Measurements from ENCODE around the gene SIRT2.
"Not testable (repeated sequence)": the region's sequence is repeated elsewhere in the genome, so short reads cannot be mapped to it uniquely, and the experiment has no call there.

The SIRT2 gene

DNA sequence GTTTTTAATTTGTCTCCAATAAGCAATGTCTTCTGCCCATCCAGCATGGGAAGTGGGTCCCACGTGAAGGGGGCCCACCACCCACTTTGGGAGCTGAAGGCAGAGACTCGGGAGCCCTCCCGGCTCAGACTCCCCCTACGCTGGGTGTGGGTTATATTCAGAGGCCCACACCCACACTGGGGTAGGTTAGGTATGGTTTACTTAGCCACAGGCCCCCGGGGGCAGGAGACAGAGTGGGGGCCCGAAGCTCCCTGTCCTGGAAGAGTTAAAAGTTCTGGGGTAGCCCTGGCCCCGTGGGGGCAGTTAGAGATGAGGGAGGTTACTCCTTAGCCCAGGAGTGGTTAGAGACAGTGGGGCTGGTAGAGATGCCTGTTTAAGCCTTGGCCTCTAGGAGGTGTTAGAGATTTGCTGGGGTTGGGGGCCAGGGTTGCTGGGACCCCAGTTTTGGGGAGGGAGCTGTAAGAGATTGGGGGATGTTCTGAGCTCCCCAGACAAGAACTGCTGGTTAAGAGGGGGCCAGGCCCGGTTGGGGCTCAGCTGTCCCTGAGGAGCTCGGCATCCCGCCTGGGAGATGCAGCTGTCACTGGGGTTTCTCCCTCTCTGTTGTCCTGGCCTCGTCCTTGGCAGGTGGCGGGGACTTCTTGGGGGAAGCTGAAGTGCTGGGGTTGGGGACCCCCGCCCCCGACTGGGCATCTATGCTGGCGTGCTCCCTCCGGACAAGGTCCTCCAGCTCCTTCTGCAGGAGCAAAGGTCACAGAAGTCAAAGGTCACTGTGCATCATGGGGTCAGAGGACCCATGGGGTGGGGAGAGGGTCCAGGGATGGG, 20.6 kb downstream of the SIRT2 start:
- no peaks in the 10 kb centered on the region for H3K36me3 ChIP-seq (ENCODE audit: control insufficient read depth, insufficient read depth, low read length)
- H3K27ac ChIP-seq (ENCODE audit: low read depth, low read length, severe bottlenecking), result no peak overlapping the region
- H3K4me3 ChIP-seq (ENCODE audit: extremely low read depth, insufficient read depth, low read length, poor library complexity, severe bottlenecking), result no peak overlapping the region
- H3K9me3 ChIP-seq (ENCODE audit: control insufficient read depth, low read length), result no peaks in the 10 kb centered on the region
- H3K4me1 ChIP-seq (ENCODE audit: control insufficient read depth, insufficient read depth, low read length, poor library complexity, severe bottlenecking), result peaks cover 12% of the 10 kb centered on the region
- 96% methylated on average over 12 of the region's 16 CpGs for WGBS, 2 experiments (ENCODE audit: insufficient coverage in 2 of 2)

DNA sequence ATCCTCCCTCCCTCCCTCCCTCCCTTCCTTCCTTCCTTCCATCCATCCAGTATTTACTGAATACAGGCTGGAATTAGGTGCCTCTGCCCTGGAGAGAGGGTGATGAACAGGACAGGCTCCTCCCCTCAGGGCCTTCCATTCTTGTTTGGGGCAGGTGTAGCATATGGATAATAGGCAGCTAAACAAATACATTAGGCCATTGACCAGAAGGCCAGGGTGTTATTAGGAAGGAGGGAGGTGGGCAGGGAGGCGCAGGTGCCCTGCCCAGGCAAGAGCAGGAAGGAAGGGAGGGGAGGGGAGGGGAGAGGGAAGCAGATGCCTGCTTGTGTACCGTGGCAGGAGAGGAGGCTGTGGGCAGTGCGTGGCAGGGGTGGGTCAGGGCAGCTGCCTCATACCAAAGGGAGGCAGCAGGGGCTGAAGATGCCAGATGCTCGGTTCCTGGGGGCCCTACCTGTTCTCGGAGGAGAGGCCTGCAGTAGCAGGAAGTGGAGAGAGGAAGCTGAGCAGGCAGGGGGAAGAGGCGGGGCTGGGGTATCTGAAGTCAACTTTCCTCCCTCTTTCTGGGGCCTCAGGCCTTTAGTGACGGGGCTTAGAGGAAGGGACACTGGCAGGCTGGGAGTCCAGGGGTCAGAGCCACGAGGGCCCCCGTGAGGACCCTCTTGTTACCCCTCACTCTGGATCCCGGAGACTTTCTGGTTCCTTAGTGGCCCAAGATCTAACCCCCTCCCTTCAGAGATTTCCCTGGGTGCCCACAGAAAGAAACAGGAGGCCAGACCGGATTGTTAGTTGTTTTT, 21.4 kb downstream of the SIRT2 start, which contains the start of gene RINL:
TSS of gene RINL (minus strand) at position 495 of the 794 bp plus-strand sequence. CDS start 1,533 bp downstream, outside the sequence.
- WGBS, 2 experiments (ENCODE audit: insufficient coverage in 2 of 2), result 80 to 81% methylated on average over 7 to 10 of the region's 11 CpGs
- Histone ChIP-seq H3K9me3 (ENCODE audit: control insufficient read depth, low read length) (no peaks in the 10 kb centered on the region), H3K4me1 (ENCODE audit: control insufficient read depth, insufficient read depth, low read length, poor library complexity, severe bottlenecking) (peaks cover 12% of the 10 kb centered on the region), H3K36me3 (ENCODE audit: control insufficient read depth, insufficient read depth, low read length) (no peaks in the 10 kb centered on the region), H3K27ac (ENCODE audit: low read depth, low read length, severe bottlenecking) (no peak within 1 kb of the TSS), H3K4me3 (ENCODE audit: extremely low read depth, insufficient read depth, low read length, poor library complexity, severe bottlenecking) (no peak within 1 kb of the TSS)

DNA sequence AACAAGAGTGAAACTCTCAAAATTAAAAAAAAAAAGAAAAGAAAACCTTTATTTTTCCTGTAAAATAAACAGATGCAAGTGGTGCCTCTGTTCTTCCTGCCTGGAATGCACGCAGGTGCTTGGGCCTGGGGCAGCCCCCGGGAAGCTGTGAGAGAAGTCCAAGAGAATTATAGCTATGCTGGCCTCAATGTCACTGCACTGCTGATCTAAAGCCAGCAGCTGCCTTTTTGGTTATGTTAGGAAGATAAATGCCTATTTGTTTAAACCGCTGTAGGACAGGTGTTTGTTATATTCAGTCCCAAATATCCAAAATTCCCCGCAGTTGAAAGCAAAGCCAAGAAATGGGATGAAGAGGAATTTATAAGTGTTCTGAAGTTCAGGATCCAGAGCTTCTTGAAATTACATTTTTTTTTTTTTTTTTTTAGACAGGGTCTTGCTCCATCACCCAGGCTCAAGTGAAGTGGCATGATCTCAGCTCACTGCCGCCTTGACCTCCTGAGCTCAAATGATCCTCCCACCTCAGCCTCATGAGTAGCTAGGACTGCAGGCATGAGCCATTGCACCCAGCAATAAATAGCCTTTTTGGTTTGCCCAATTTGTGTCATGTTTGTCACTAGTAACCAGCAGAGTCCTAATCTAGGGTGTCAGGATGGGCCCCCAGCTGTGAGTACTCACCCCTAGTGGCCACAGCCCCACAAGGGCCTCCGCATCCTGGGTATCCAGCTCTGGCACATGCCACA, 23.6 kb downstream of the SIRT2 start:
- Histone ChIP-seq H3K9me3 (ENCODE audit: control insufficient read depth, low read length) (no peaks in the 10 kb centered on the region), H3K4me1 (ENCODE audit: control insufficient read depth, insufficient read depth, low read length, poor library complexity, severe bottlenecking) (peaks cover 7% of the 10 kb centered on the region), H3K36me3 (ENCODE audit: control insufficient read depth, insufficient read depth, low read length) (no peaks in the 10 kb centered on the region), H3K4me3 (ENCODE audit: extremely low read depth, insufficient read depth, low read length, poor library complexity, severe bottlenecking) (no peak overlapping the region), H3K27ac (ENCODE audit: low read depth, low read length, severe bottlenecking) (no peak overlapping the region)
- WGBS, 2 experiments (ENCODE audit: insufficient coverage in 2 of 2), result 84 to 89% methylated on average over 3 to 6 of the region's 6 CpGs

DNA sequence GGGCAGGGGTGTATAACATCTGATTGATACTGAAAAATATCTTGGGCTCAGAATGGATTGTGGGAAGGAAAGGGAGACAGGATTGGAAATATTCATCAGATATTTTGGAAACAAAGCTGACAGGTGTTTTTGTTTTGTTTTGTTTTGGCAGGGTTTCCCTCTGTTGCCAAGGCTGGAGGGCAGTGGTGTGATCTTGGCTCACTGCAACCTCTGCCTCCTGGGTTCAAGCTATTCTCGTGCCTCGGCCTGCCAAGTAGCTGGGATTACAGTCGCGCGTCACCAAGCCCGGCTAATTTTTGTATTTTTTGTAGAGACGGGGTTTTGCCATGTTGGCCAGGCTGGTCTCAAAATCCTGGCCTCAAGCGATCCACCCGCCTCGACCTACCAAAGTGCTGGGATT, 26.0 kb downstream of the SIRT2 start:
- H3K9me3 ChIP-seq (ENCODE audit: control insufficient read depth, low read length); H3K4me3 ChIP-seq (ENCODE audit: extremely low read depth, insufficient read depth, low read length, poor library complexity, severe bottlenecking); H3K27ac ChIP-seq (ENCODE audit: low read depth, low read length, severe bottlenecking); H3K4me1 ChIP-seq (ENCODE audit: control insufficient read depth, insufficient read depth, low read length, poor library complexity, severe bottlenecking); H3K36me3 ChIP-seq (ENCODE audit: control insufficient read depth, insufficient read depth, low read length): not testable (repeated sequence)
- WGBS, 2 experiments (ENCODE audit: insufficient coverage in 2 of 2), result 92 to 97% methylated on average over 10 of the region's 10 CpGs

GRCh38 chr19:38870612-38871011, 28.8 kb downstream of the SIRT2 start:
- Histone ChIP-seq H3K4me1 (ENCODE audit: control insufficient read depth, insufficient read depth, low read length, poor library complexity, severe bottlenecking) (peaks cover 2% of the 10 kb centered on the region), H3K36me3 (ENCODE audit: control insufficient read depth, insufficient read depth, low read length) (no peaks in the 10 kb centered on the region), H3K4me3 (ENCODE audit: extremely low read depth, insufficient read depth, low read length, poor library complexity, severe bottlenecking) (no peak overlapping the region), H3K9me3 (ENCODE audit: control insufficient read depth, low read length) (no peaks in the 10 kb centered on the region), H3K27ac (ENCODE audit: low read depth, low read length, severe bottlenecking) (no peak overlapping the region)
- 94 to 100% methylated on average over 13 to 18 of the region's 19 CpGs for WGBS, 2 experiments (ENCODE audit: insufficient coverage in 2 of 2)

- no peaks in the 10 kb centered on the region for H3K9me3 ChIP-seq (ENCODE audit: control insufficient read depth, low read length)
- 41 to 55% methylated on average over 27 to 36 of the region's 62 CpGs for WGBS, 2 experiments (ENCODE audit: insufficient coverage in 2 of 2)
- H3K4me1 ChIP-seq (ENCODE audit: control insufficient read depth, insufficient read depth, low read length, poor library complexity, severe bottlenecking), result peaks cover 5% of the 10 kb centered on the region
- H3K36me3 ChIP-seq (ENCODE audit: control insufficient read depth, insufficient read depth, low read length), result no peaks in the 10 kb centered on the region
- H3K27ac ChIP-seq (ENCODE audit: low read depth, low read length, severe bottlenecking), result no peak overlapping the region
- H3K4me3 ChIP-seq (ENCODE audit: extremely low read depth, insufficient read depth, low read length, poor library complexity, severe bottlenecking), result peak overlapping the region; percentile 1
Measured at GRCh38 chr19:38869836-38870607, 29.4 kb downstream of the SIRT2 start.

DNA sequence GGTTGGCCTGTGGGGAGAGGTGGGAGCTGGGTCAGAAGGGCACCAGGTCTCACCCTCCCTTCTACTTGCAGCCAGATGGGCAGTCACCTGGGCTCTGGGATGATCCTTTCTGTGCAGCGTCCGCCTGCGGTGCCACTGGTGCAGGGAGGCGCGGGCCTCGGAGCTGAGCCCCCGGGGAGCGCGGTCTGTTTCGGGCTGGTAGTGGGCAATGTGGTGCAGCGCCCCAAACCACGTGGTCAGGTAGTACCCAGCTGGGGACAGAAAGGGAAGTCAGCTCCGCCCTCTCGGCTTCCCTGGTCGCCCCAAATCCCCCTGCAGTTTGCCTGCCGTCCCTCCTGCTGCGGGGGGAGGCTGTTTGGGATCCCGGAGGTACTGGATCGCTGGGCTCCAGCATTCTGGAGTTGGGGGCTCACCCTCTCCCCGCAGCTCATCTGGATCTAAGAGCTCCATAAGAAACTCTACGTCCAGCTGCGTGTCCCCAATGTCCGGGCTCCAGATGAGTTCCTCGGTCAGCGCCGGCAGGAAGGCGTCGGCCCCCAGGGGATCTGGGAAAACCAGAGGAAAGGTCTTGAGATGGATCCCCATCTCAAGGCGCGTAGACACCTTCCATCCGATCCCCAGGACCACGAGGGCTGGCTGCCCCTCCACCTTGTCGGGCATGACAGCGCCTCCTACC, 30.1 kb downstream of the SIRT2 start:
- no peaks in the 10 kb centered on the region for H3K9me3 ChIP-seq (ENCODE audit: control insufficient read depth, low read length)
- peak overlapping the region; percentile 1 for H3K4me3 ChIP-seq (ENCODE audit: extremely low read depth, insufficient read depth, low read length, poor library complexity, severe bottlenecking)
- H3K27ac ChIP-seq (ENCODE audit: low read depth, low read length, severe bottlenecking), result no peak overlapping the region
- peaks cover 5% of the 10 kb centered on the region for H3K4me1 ChIP-seq (ENCODE audit: control insufficient read depth, insufficient read depth, low read length, poor library complexity, severe bottlenecking)
- 83 to 85% methylated on average over 24 to 34 of the region's 34 CpGs for WGBS, 2 experiments (ENCODE audit: insufficient coverage in 2 of 2)
- H3K36me3 ChIP-seq (ENCODE audit: control insufficient read depth, insufficient read depth, low read length), result no peaks in the 10 kb centered on the region

DNA sequence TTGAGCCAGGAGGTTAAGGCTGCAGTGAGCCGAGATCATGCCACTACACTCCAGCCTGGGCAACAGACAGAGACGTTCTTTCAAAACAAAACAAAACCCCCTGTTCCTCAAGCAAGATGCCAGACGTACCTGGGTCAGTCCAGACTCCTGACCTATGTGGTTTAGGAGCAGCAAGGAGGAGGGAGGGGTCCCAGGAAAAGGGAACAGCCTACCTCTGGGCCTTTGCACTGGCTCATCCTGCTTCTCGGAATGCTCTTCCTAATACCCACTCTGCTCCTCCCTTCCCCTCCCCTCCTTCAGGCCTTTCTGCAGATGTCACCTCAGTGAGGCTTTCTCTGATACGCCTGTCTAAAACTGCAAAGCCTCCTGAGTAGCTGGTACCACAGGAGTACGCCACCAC, 30.9 kb downstream of the SIRT2 start:
- no peaks in the 10 kb centered on the region for H3K9me3 ChIP-seq (ENCODE audit: control insufficient read depth, low read length)
- H3K4me3 ChIP-seq (ENCODE audit: extremely low read depth, insufficient read depth, low read length, poor library complexity, severe bottlenecking), result no peak overlapping the region
- WGBS, 2 experiments (ENCODE audit: insufficient coverage in 2 of 2), result 91 to 100% methylated on average over 3 of the region's 6 CpGs
- no peak overlapping the region for H3K27ac ChIP-seq (ENCODE audit: low read depth, low read length, severe bottlenecking)
- H3K4me1 ChIP-seq (ENCODE audit: control insufficient read depth, insufficient read depth, low read length, poor library complexity, severe bottlenecking), result peaks cover 5% of the 10 kb centered on the region
- H3K36me3 ChIP-seq (ENCODE audit: control insufficient read depth, insufficient read depth, low read length), result no peaks in the 10 kb centered on the region

DNA sequence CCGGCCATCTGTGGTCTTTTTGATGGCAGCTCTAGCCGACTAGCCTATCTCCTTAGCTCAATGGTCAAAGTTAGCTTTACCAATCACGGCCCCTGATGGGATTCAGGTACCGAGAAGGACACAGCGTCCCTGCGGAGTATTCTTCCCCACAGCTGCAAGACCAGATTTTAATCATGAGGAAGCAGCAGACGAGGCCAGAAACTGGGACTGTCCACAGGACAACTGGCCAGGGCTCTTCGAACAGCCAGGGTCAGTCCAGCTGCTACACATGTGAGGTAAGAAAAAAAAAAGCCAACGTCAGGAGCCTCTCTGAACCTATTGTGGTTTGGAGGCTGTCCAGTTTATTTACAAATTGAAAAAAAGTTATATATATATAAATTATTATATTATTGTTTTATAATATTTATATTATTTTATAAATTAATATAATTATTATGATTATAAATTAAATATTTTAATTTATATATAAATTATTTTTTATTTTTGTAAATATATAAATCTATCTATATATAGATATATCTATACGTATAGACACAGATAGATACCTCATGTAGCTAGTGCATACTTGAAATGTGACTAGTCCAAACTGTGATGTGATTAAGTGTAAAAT, 32.1 kb downstream of the SIRT2 start:
- WGBS, 2 experiments (ENCODE audit: insufficient coverage in 2 of 2), result 95 to 99% methylated on average over 7 to 8 of the region's 10 CpGs
- Histone ChIP-seq H3K4me3 (ENCODE audit: extremely low read depth, insufficient read depth, low read length, poor library complexity, severe bottlenecking) (no peak overlapping the region), H3K4me1 (ENCODE audit: control insufficient read depth, insufficient read depth, low read length, poor library complexity, severe bottlenecking) (peaks cover 5% of the 10 kb centered on the region), H3K9me3 (ENCODE audit: control insufficient read depth, low read length) (no peaks in the 10 kb centered on the region), H3K36me3 (ENCODE audit: control insufficient read depth, insufficient read depth, low read length) (no peaks in the 10 kb centered on the region), H3K27ac (ENCODE audit: low read depth, low read length, severe bottlenecking) (no peak overlapping the region)

Data from mesodermal cell (in vitro differentiated cells).